WTC11 (cell line): ENCODE measurements around the gene AQP12B. TPM values are rescaled to one million over a fixed set of nuclear protein-coding genes. Genes with fewer than 3 reads are reported as not detected.

Source experiments
- ATAC-seq: fragments of 200-7000 bp; cut with Tn5 transposase; 2 replicates; pipeline ENCODE4 v1.10.0; 2021; ENCODE audit warnings: mild to moderate bottlenecking, moderate library complexity
- CTCF ChIA-PET: fragments of 300-600 bp; sonication (Branson Sonifier 250); formaldehyde crosslinking; loops from one replicate; lab custom pipeline; 2021; ENCODE audit warnings: antibody characterized with exemption; lab: Charles Lee
- POLR2A ChIA-PET: fragments of 350-600 bp; sonication (Branson Sonifier 250); formaldehyde crosslinking; loops from one replicate; lab custom pipeline; 2021; ENCODE audit warnings: antibody characterized with exemption; lab: Charles Lee
- DNase-seq: peaks from one replicate; pipeline ENCODE4 v3.0.0; 2021; ENCODE audit warnings: low spot score
- H3K27ac Mint-ChIP-seq: 2 replicates; pipeline ENCODE4 v1.8.0; 2021; ENCODE audit warnings: mixed read lengths
- H3K27me3 Mint-ChIP-seq: 2 replicates; pipeline ENCODE4 v1.8.0; 2021; ENCODE audit warnings: low read depth, mild to moderate bottlenecking, moderate library complexity, mixed read lengths
- H3K36me3 Mint-ChIP-seq: 2 replicates; pipeline ENCODE4 v1.8.0; 2021; ENCODE audit warnings: mixed read lengths
- H3K4me1 Mint-ChIP-seq: 2 replicates; pipeline ENCODE4 v1.8.0; 2022; ENCODE audit warnings: mixed read lengths
- H3K4me3 Mint-ChIP-seq: 2 replicates; pipeline ENCODE4 v1.8.0; 2021; ENCODE audit warnings: mild to moderate bottlenecking, moderate library complexity, mixed read lengths
- H3K9me3 Mint-ChIP-seq: 2 replicates; pipeline ENCODE4 v1.8.0; 2021; ENCODE audit warnings: mixed read lengths
- E2F1 ChIP-seq: sonication (generic); formaldehyde crosslinking; IDR thresholded peaks from 2 replicates; pipeline ENCODE4 v1.8.0; 2022; ENCODE audit warnings: mild to moderate bottlenecking, missing genetic modification reagents
- E2F5 ChIP-seq: sonication (generic); formaldehyde crosslinking; IDR thresholded peaks from 2 replicates; pipeline ENCODE4 v1.8.1; 2022; ENCODE audit warnings: mild to moderate bottlenecking, moderate library complexity, missing genetic modification reagents
- ELF4 ChIP-seq: sonication (generic); formaldehyde crosslinking; IDR thresholded peaks from 2 replicates; pipeline ENCODE4 v1.8.1; 2022; ENCODE audit warnings: low read depth, mild to moderate bottlenecking, moderate library complexity, missing genetic modification reagents
- FOXK1 ChIP-seq: sonication (generic); formaldehyde crosslinking; IDR thresholded peaks from 2 replicates; pipeline ENCODE4 v1.8.0; 2022; ENCODE audit warnings: mild to moderate bottlenecking, moderate library complexity, missing genetic modification reagents
- MAX ChIP-seq: sonication (generic); formaldehyde crosslinking; IDR thresholded peaks from 2 replicates; pipeline ENCODE4 v1.8.0; 2022; ENCODE audit warnings: mild to moderate bottlenecking, missing genetic modification reagents
- MLX ChIP-seq: sonication (generic); formaldehyde crosslinking; IDR thresholded peaks from 2 replicates; pipeline ENCODE4 v1.8.1; 2023; ENCODE audit warnings: mild to moderate bottlenecking, missing genetic modification reagents, moderate library complexity
- MXD4 ChIP-seq: fragments of 250-450 bp; sonication (Bioruptor Pico); IDR thresholded peaks from 2 replicates; pipeline ENCODE4 v1.8.0; 2021; ENCODE audit warnings: mild to moderate bottlenecking, moderate library complexity, borderline replicate concordance
- OVOL2 ChIP-seq: fragments of 250-450 bp; sonication (Bioruptor Pico); IDR thresholded peaks from 2 replicates; pipeline ENCODE4 v1.9.0; 2021; ENCODE audit warnings: mild to moderate bottlenecking, borderline replicate concordance
- PRDM15 ChIP-seq: sonication (generic); formaldehyde crosslinking; IDR thresholded peaks from 2 replicates; pipeline ENCODE4 v1.8.0; 2022; ENCODE audit warnings: missing genetic modification reagents
- SOX15 ChIP-seq: fragments of 250-450 bp; sonication (Bioruptor Pico); IDR thresholded peaks from 2 replicates; pipeline ENCODE4 v1.9.0; 2021; ENCODE audit warnings: mild to moderate bottlenecking
- SP1 ChIP-seq: sonication (generic); formaldehyde crosslinking; conservative IDR thresholded peaks from 2 replicates; pipeline ENCODE4 v1.8.1; 2022; ENCODE audit warnings: missing genetic modification reagents
- TCF7 ChIP-seq: sonication (generic); formaldehyde crosslinking; IDR thresholded peaks from 2 replicates; pipeline ENCODE4 v1.8.0; 2022; ENCODE audit warnings: mild to moderate bottlenecking, low read depth, missing genetic modification reagents, moderate library complexity
- TP53 ChIP-seq: sonication (generic); formaldehyde crosslinking; IDR thresholded peaks from 2 replicates; pipeline ENCODE4 v1.8.1; 2023; ENCODE audit warnings: mild to moderate bottlenecking, missing genetic modification reagents
- ZBTB21 ChIP-seq: sonication (generic); formaldehyde crosslinking; IDR thresholded peaks from 2 replicates; pipeline ENCODE4 v1.8.1; 2023; ENCODE audit warnings: mild to moderate bottlenecking, missing genetic modification reagents, borderline replicate concordance
- ZBTB43 ChIP-seq: sonication (generic); formaldehyde crosslinking; IDR thresholded peaks from 2 replicates; pipeline ENCODE4 v1.8.1; 2023; ENCODE audit warnings: mild to moderate bottlenecking, missing genetic modification reagents
- ZNF121 ChIP-seq: sonication (generic); formaldehyde crosslinking; IDR thresholded peaks from 2 replicates; pipeline ENCODE4 v1.8.0; 2023; ENCODE audit warnings: missing genetic modification reagents
- ZNF219 ChIP-seq: sonication (generic); formaldehyde crosslinking; IDR thresholded peaks from 2 replicates; pipeline ENCODE4 v1.8.0; 2023; ENCODE audit warnings: missing genetic modification reagents, mild to moderate bottlenecking, borderline replicate concordance
- ZNF317 ChIP-seq: sonication (generic); formaldehyde crosslinking; IDR thresholded peaks from 2 replicates; pipeline ENCODE4 v1.8.1; 2023; ENCODE audit warnings: low read depth, mild to moderate bottlenecking, moderate library complexity, missing genetic modification reagents, borderline replicate concordance
- ZNF423 ChIP-seq: fragments of 250-450 bp; sonication (Bioruptor Pico); IDR thresholded peaks from 2 replicates; pipeline ENCODE4 v2.1.2; 2022; ENCODE audit warnings: mild to moderate bottlenecking, moderate library complexity
- ZNF532 ChIP-seq: fragments of 250-450 bp; sonication (Bioruptor Pico); IDR thresholded peaks from 2 replicates; pipeline ENCODE4 v1.9.0; 2021; ENCODE audit warnings: mild to moderate bottlenecking, borderline replicate concordance
- total RNA-seq: library from RNA; stranded (reverse); gene quantifications from 3 replicates; pipeline ENCODE4 v1.2.3, GENCODE V29; 2021

The AQP12B gene
- total RNA-seq, 1 experiment from 2014 or later = not detected

GRCh38 chr2:240687741-240688552, 5.3 kb upstream of the AQP12B start (continued):
- TF ChIP-seq PRDM15 (CRISPR knock-in tag) = no peak
- no peak for TF ChIP-seq ZNF317 (CRISPR knock-in tag)
- no peak for TF ChIP-seq ZNF219 (CRISPR knock-in tag)
- no peak for TF ChIP-seq ZNF532
- no peak for TF ChIP-seq MXD4 (CRISPR knock-in tag)
- no peak for TF ChIP-seq ELF4 (CRISPR knock-in tag)
- TF ChIP-seq OVOL2 (CRISPR knock-in tag) = no peak
- no peak for TF ChIP-seq TCF7
- TF ChIP-seq FOXK1 (CRISPR knock-in tag) = no peak
- no peak for TF ChIP-seq ZBTB21 (CRISPR knock-in tag)
- no peak for TF ChIP-seq ZNF121 (CRISPR knock-in tag)
- no peak for TF ChIP-seq E2F1 (CRISPR knock-in tag)

GRCh38 chr2:240687045-240687740, 4.5 kb upstream of the AQP12B start:
- H3K36me3 Mint-ChIP-seq = no peaks in the 10 kb centered on the region
- ChIA-PET CTCF (interaction anchor here (0.7 to 1.9 kb wide), 3 partner anchors 38 to 173 kb away, joined by 4 to 6 read pairs (median 5); no protein-coding TSS in a partner anchor), POLR2A (no interaction called here)
- H3K4me3 Mint-ChIP-seq = no peak overlapping the region
- H3K9me3 Mint-ChIP-seq = no peaks in the 10 kb centered on the region
- ATAC-seq (no peak), DNase-seq (no peak)
- H3K4me1 Mint-ChIP-seq = no peaks in the 10 kb centered on the region
- no peak overlapping the region for H3K27ac Mint-ChIP-seq
- H3K27me3 Mint-ChIP-seq = peaks cover 3% of the 10 kb centered on the region; the same call in 1 of the 2 replicates
- TF ChIP-seq ZNF423 (no peak), MLX (no peak), ZNF219 (CRISPR knock-in tag) (no peak), E2F5 (CRISPR knock-in tag) (no peak), SOX15 (CRISPR knock-in tag) (no peak), E2F1 (CRISPR knock-in tag) (no peak), ZBTB43 (no peak), ZNF317 (CRISPR knock-in tag) (no peak), SP1 (CRISPR knock-in tag) (no peak), MAX (CRISPR knock-in tag) (no peak), TP53 (CRISPR knock-in tag) (no peak)
